HEK293T (cell line): ENCODE measurements around the gene LHX6.

Experiments
- ARNT ChIP-seq: fragments of 450-650 bp; IDR thresholded peaks from 2 replicates; pipeline ENCODE4 v1.6.1; 2017; ENCODE audit warnings: mild to moderate bottlenecking
- BHLHE40 ChIP-seq: fragments of 450-650 bp; IDR thresholded peaks from 2 replicates; pipeline ENCODE4 v1.6.1; 2016; ENCODE audit warnings: mild to moderate bottlenecking, moderate library complexity, borderline replicate concordance
- CTBP1 ChIP-seq: fragments of 450-650 bp; IDR thresholded peaks from 2 replicates; pipeline ENCODE4 v1.6.1; 2016; ENCODE audit warnings: borderline replicate concordance
- HDGF ChIP-seq: fragments of 450-650 bp; IDR thresholded peaks from 2 replicates; pipeline ENCODE4 v1.6.1; 2017; ENCODE audit warnings: antibody characterized with exemption, borderline replicate concordance
- L3MBTL2 ChIP-seq: fragments of 450-650 bp; conservative IDR thresholded peaks from 2 replicates; pipeline ENCODE4 v1.6.1; 2016; ENCODE audit warnings: mild to moderate bottlenecking
- NFRKB ChIP-seq: fragments of 450-650 bp; IDR thresholded peaks from 2 replicates; pipeline ENCODE4 v1.6.1; 2016; ENCODE audit warnings: mild to moderate bottlenecking, moderate library complexity
- SP1 ChIP-seq: fragments of 450-650 bp; IDR thresholded peaks from 2 replicates; pipeline ENCODE4 v1.6.1; 2017
- SUZ12 ChIP-seq: fragments of 450-650 bp; IDR thresholded peaks from 2 replicates; pipeline ENCODE4 v1.6.1; 2016; ENCODE audit warnings: mild to moderate bottlenecking
- TF ChIP-seq, protein P1 (sequence below): fragments of 450-650 bp; IDR thresholded peaks from 2 replicates; pipeline ENCODE4 v1.6.1; 2016

DNA sequence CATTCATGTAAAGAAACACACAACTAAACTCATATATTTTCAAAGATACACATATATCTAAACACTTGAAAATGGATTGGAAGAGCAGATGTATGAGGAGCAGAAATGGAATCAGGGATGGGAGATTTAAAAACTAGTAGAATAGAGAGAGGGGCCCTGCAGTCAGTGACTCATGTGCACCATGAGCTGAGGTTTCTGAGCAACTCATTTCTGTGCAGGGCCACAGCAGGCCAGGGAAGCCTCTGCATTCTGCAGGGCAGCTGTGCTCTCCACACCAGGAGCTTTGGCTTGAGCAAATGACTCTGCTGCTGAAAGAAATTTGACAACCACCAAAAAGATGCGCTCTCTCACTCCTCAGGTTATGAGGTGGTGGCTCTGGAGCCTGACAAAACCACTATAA, 27.1 kb downstream of the LHX6 start:
- TF ChIP-seq CTBP1 (no peak), BHLHE40 (no peak), SUZ12 (no peak), L3MBTL2 (no peak), SP1 (no peak), HDGF (no peak), NFRKB (no peak), ARNT (no peak)
- TF ChIP-seq, protein P1, sequence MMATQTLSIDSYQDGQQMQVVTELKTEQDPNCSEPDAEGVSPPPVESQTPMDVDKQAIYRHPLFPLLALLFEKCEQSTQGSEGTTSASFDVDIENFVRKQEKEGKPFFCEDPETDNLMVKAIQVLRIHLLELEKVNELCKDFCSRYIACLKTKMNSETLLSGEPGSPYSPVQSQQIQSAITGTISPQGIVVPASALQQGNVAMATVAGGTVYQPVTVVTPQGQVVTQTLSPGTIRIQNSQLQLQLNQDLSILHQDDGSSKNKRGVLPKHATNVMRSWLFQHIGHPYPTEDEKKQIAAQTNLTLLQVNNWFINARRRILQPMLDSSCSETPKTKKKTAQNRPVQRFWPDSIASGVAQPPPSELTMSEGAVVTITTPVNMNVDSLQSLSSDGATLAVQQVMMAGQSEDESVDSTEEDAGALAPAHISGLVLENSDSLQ, result no peak
